ENCODE data around the gene TMC1.

TMC1 gene

DNA sequence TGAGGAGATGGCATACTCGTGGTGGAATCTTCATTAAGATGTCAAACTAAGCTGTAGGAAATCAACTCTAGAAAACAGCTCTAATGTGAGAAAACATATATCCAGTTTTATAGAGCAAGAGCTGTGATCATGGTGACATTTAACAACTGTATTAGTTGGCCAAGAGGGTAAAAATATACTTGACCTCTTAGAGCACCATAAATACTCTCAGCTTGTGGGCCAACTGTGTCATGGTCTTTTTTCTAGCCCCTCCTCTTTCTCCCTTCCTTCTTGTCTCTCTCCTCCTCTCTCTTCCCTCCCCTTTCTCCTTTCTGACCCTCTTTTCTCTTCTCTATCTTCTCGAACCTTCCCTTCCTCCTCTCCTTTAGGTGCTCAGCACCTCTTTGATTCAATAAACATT is 54.7 kb downstream of the TMC1 start:
- DNase-seq = no peak

DNA sequence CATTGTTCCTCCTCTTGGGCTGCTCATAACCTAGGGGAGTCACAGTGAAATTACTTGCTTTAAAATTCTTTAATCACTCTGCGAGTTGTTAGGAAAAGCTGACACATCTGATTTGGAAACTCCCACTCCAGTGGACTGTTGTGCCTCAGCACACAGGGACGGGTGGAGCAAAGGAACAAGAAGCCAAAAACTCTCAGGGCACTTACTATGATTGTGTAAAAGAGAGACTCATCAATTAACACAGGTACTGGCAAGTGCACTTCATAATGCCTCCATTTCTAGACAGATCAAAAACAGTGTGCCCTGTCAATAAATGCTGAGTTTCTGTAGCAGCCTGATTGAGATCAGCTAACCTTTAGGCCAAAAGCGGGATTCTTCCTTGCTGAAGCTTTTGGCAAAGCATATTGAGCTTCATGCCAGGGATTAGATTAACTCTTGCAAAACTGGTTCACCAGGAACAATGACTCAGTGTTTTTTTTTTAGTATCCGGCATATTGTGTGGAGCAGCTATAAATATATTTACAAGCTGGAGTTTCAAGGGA is 55.9 kb downstream of the TMC1 start:
- no peak for DNase-seq

DNA sequence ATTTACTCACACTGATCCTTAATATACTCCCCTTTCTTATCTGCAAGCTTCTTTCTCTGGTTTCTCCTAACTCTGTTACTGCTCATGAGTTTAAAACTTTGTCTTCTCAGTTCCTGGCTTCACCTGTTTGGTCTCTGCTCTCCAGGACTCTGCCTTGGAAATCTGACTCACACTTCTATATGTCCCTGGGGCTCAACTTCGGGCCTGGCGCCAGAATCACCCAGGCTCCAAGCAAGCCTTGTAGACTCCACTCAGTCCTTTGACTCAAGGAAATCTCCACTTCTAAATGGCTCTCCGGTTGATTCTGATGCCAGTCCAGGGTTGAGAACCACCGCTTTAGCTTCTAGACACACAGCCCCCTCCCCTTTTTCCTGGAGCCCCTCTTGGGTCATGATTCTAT is 57.8 kb downstream of the TMC1 start:
- DNase-seq = no peak

DNA sequence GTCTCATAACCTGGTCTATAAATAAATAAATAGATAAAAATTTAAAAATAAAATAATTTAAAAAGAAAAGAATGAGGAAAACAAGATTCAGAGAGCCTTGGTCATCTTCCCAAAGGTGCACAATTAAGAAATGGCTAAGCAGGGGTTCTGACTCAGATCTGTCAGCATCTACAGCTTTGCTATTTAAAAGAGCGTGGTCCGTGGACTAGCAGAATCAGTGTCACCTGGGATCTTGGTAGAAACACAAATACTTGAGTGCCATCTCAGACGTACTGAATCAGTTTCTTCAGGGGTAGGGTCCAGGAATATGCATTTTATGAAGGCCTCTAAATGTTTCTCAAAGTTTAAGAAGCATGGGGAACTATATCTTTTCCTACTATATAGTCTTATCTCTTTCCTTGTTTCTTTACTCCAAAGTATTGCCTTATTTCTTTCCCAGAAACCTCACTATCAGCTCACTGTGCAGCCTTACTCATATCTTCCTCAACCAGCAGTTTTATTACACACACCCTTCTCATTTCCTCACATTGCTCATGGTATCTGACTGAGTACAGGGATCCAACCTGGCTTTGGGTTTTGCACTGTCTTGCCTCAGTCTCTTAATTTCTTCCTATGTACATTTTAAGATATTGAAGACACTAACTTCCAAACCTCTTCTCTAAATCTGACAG is 58.6 kb downstream of the TMC1 start:
- DNase-seq = no peak

DNA sequence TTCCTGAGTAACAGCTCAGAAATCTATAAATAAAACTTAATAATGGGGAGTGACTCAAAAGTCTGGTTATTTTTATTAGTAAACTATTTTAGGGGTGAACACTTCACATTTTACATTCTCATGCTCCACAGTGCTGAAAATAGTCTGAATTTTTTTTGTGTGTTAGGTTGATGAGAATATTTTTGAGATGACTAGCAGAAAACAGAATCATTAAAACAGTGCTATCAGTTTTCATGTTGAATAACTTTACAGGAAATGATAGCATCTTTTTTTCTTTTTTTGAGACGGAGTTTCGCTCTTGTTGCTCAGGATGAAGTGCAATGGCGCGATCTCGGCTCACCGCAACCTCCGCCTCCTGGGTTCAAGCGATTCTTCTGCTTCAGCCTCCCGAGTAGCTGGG is 60.3 kb downstream of the TMC1 start:
- no peak for DNase-seq

DNA sequence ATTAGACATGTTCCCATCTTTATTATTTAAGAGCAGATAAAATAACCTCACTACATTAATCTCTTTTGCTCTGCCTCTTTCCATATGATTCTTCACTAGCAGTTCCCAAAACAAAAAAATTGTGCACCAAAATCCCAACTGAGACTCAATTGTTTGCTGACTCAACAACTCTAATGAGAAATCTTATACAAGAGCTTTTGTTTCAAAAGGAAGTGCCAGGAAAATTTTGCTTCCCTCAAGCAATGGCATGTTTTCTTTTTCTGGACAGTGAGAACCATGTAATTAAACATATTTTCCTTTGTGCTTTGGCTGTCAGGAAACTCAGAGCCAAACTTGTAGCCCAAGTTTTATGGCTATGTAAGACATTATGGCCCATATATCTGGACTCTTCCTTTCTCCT is 62.0 kb downstream of the TMC1 start:
- DNase-seq = no peak

DNA sequence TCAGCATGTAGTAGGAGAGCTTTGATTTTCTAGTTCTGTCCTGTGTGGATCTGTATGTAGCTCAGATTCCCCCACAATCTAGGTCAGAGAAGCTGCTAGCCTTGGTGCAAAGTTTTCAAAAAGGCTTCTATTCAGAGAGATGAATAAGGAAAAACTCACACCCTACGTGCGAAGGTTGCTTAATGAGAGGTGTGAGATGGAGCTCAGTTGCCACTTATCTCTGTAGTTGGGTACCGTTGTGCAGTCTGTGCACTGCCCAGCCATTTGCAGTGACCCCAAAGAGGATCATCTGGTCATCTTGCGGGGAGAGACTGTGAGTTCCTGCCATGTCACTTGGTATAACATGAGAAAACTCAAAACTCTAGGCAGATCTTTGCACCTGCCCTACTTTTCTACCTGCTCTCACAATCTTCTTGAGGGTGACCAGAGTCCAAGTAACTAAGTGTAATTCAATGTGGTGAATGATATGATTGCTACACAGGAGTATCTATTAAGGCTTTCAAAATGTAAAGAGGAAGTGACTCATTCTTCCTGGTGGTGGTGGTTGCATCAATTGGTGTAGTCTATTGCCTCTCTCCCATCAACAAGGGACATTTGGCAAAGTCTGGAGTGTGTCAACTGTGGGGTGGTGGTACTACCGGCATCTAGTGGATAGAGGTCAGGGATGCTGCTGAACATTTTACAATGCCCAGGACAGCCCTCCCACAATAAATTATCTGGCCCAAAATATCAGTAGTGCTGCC is 65.2 kb downstream of the TMC1 start:
- no peak for DNase-seq

DNA sequence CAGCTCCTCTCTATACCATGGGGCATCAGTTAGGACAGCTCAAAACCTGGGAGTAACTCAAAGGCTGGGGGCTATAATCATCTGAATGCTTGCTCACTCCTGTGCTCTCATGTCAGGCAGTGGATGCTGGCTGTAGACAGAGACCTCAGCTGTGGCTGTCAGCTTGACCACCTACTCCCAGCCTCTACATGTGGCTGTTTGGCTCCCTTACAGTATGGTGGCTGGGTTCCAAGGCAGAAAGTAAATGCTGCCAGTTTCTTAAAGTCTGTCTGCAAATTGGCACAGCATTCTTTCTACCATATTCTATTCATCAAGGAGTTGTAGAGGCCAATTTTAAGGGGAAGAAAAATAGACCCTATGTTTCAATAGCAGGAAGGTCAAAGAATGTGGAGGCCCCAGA is 66.9 kb downstream of the TMC1 start:
- no peak for DNase-seq

DNA sequence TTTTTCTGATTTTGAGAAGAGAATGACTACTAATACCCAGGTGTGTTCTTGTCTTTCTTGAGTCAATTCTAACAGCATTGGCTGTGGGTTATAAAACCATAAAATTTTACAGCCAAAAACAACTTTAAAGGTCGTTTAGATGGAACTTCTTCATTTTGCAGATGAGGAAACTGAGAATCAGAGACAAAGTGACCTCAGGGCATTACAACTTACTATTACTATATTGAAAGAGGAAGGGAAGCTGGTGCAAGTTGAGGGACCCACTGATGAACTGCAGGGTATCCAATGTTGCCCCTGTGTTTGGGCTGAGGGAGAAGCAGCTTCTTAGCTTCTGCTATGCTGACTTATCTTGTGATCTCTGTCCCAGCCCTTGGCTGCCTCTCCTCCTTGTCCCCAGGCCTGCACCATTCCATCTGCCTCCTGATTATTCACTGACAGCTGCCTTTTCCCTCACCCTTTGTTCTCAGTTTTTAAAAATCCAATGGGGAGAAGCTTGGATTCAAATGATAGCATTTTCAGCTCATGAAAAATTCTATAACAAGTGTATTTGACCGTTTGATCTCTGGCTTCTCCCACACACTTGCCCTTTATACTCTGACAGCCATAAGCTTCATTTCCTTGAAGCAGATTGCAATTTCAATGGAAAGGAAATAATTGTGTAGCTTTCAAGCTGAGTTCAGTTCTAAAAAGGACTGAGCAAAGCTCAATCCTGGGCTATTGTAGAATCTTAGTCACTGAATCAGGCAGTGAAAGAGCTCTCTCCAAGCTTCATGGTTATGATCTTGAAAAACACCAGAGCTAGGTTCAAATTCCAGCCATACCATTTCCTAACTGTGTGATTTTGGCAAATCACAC is 68.5 kb downstream of the TMC1 start:
- DNase-seq = no peak

DNA sequence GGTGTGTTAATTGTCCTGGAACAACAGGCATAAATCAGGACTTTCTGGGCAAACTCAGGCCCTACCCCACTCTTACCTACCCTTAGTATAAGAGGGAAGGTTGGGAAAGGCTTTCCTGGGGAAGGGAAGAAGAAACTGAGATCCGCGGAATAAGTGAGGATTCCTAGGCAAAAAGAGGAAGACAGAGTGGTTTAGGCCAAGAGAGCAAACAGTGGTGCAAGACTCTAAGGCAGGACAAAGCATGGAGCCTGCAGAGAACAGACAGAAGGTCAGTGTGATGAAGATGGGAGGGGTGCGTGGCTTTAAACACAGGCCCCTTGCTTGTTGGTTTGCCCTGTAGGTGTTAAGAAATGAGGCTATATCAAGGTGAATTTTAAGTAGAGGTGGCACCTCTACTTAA is 69.4 kb downstream of the TMC1 start:
- no peak for DNase-seq

DNA sequence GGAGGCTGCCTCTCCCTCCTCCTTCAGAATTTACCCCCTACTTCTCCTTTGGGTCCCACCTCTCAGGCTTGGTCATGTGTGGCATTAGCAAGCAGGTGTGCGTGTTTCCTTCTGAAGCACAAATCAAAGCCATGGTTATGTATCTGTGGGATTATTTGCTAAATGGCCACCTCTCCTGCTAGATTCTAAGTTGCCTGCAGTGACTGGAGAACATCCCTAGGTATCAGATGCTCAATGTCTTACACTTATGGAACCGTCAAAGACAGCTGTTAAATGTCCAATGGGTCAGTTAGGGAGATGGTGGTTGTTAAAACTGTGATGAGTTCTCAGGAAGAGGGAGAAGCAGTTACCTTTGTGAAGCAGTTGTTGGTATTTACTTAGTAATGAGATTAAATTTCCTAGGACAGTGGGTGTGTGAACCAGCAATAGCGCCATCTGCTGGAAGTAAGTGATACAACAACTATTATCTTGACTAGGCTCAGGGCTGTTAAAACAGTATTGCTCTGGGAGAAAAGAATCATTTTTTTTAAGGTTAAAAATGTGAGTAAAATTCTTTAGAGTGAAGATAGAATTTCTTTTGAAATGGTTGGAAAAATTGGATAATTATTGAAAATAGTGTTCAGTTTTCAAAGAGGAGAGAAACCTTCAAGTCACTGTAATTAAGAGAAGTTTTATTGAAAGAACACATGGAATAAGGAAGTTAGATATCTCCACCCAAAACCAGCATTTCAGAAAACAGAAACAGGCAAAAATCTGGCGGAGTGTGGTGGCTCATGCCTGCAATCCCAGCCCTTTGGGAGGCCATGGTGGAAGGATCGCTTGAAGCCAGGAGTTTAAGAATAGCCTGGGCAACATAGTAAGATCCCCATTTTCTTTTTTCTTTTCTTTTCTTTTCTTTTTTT is 71.3 kb downstream of the TMC1 start:
- DNase-seq = no peak

DNA sequence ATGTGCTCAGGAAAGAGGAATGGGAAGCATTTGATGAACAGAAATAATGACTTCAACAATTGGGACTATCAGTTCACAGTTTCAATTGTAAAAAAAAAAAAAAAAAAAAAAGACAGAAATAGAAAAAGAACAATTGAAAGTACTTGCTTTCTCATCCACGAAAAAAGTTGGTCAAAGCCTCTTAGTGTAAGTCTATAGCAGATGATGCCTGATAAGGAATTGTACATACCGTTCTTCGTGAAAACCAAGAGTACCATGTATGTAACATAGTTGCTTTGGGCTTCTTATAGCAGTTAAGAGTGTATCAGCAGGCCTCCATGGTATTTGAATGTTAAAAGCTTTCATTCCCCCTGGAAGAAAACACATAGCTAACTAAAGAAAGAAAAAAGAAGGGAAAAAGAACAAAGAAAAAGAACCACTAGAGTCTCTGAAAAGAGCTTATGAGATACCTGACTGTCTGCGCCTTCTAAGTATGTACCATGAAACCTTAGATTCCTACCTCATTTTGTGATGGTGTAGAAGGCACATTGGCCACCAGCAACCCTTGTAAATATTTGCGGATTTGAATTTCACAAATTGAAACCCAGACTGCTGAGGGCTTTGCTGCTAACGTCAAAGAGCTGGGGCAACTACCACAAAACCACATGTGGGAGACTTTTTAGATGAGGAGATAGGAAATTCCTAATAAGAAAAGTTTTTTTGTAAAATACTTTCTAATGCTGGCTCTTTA is 75.2 kb downstream of the TMC1 start:
- DNase-seq = no peak

DNA sequence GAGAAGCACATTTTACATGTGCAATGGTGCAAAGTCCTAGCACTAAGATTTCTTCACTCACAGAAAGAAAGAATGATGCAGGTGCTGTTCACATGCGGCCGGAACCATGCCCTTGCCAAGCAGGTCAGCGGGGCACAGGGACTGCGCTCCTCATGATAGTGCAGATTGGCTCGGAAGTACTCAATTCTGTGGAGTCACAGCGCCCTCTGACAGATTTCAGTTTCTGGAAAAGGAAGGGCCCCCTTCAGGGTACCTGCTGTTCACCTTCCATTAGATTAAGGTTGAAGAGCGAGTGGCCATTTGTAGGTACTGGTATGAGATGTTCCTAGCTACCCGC is 75.7 kb downstream of the TMC1 start:
- no peak for DNase-seq

DNA sequence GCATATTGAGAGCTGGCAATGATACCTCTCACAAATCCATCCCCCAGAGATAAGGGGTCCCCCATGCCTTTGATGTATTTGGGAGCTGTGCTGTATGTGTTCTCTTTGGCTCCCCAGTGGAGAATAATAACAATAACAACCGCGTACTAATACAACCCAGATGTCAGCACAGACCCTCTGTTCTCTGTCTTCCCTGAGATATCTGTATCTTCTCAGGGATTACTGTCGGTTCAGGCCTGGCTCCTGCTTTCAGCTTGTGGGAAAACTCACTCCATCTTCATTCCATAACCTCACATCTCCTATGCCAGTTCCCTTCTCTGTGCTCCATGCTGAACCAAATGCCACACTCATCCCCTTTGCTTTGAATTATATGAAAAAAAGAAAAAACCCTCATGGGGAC is 76.2 kb downstream of the TMC1 start:
- no peak for DNase-seq

DNA sequence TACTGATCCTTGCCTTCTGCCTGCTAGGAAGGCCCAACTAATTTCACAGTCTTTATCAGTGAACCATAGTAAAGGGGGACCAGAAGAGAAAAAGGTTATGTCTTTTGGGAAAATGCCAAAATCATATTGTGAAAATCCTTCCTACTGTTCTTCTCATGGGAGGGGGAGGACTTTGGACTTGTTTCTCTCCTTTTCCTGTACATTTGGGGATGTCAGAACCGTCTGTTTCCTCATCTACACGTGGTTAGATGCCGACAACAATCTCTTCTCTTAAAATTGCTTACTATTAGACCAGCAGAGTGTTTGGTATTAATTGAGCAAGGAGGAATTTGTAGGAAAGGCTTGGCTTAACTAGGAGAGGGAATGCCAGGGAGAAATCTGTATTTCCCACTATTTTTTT is 77.2 kb downstream of the TMC1 start:
- DNase-seq = no peak

DNA sequence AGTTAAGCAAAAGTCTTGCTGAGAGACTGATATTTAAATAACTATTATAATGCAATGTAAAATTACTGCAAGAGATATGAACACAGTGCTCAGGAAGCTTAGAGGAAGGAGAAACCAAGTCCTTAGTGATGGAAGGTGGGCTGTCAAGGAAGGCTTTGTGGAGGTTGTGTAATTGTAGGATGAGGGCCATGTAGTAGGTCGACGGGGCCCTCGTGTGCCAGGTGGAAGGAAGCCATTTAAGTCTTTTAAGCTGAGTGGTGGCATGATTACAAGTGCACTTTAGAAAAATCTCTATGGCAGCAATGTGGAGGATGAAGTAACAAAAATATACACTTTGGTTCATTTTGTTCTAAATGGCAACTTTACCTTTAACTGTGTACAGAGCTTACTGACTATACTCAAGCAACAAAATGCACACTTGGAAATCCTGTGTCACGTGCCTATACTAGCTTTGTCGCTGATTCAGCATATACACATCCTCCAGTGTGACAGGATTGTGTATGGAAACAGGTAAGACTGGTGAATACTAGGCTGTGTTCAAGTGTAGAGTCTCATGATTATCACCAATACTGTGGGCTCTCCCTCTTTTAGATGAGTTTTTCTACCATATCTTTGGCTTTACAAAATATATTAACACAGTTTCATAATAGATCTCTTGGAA is 78.6 kb downstream of the TMC1 start:
- no peak for DNase-seq

DNA sequence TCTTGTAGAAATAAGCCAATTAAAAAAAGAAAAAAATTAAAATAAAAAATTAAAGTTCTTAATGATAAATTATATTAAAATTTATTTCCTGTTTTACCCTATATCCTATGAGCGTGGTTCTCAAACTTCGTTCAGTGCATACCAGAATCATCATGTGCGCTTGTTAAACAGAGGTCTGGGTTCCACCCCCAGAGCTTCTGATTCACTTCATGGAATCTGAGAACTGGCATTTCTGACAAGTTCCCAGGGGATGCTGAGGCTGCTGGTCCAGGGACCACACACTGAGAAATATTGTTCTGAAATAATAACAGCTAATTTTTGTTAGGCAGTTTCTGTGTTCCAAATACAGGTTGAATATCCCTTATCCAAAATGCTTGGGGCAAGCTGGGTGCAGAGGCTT is 79.3 kb downstream of the TMC1 start:
- no peak for DNase-seq

DNA sequence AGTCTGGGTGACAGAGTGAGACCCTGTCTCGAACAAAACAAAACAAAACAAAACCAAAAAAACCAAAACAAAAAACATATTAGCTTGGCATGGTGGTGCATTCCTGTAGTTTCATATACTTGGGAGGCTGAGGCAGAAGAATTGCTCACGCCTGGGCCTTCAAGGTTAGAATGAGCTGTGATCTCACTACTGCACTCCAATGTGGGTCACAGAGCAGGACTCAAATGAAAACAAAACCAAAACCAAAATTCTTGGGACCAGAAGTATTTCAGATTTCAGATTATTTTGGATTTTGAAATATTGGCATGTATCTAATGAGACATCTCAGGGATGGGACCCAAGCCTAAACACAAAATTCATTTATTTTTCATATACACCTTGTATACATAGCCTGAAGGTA is 80.2 kb downstream of the TMC1 start:
- no peak for DNase-seq

DNA sequence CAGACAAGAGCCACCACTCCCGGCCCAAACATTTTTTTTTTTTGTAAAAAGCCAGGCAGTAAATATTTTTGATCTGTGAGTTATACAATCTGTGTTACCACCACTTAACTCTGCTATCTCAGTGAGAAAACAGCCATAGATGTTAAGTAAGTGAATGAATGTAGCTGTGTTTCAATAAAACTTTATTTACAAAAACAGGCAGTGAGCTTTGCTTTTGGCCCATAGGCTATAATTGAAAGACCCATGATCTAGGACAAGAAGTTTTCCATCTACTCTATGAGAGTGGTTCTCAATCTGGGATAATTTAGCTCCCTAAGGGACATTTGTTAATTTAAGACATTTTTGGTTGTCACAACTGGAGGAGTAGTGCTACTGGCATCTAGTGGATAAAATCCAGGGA is 91.0 kb downstream of the TMC1 start:
- no peak for DNase-seq

DNA sequence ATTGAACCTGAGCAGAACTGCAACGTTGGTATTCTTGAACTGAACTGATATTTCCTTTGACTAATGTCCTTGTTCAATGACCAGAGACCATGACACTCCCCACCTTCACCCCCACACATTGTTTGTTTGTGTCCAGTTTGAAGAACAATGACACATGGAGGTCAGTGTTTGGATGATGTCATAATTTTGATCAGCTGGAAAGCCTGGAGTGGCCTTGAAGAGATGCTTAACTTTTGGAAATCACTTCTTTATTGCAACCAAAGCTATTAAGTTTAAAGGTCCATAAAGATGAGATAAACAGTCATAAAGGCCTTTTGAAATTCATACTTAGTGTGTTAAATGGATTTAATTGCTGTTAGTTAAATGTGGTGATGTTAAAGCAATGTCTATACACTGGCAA is 92.7 kb downstream of the TMC1 start:
- no peak for DNase-seq

DNA sequence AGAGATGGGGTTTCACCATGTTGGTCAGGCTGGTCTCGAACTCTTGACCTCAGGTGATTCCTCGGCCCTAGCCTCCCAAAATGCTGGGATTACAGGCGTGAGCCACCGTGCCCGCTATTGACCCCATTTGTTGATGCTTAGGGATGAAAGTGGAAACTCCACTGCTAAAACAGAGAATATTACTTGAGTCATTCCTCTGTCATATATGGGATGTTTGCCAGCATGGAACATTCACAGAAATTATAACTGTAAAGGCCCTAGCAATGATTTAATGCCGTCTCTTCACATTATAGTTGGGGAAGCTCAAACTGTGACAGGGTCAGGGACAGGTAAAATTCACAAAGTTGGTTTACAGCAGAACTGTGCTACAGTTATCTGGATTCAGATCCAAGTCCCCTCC is 94.5 kb downstream of the TMC1 start:
- no peak for DNase-seq

DNA sequence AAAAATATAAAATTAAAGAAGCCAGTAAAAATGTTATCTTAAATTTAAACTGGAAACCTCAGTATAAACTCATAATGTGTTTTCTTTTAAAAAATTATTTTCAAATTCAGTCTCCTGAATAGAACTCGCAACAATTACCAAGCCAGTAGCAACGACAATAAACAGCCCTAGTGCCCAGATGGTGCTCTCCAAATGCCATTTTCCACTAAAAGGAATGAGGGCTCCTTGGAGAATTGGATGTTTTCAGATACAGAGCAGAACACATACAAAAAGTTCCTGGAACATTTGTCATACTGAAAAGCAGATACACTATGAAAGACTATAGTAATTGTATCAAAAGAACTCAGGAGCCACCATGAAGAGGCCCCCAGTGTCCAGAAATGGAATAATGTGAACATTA is 97.4 kb downstream of the TMC1 start:
- DNase-seq = no peak
